Measurements from ENCODE around the gene SORCS1.

DNA sequence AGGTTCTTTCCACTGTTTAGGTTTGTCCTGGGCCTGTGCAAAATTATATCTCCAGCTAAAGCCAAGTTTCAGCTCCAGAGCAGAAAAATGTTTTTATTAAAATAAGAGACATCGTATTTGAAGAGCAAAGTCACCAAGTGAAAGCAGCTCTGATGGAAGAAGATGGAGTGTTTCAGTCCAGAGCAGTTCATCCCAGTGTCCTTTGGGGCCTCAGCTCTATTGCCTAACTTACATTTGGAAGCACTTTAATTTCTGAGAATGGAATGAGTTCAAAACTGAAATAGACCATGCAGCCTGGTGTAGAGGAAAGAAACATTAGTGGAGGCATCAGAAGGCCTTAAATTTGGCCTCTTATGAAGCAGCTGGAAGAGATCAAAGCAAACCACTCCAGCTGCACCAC is 545.2 kb downstream of the SORCS1 start:
- TF ChIP-seq, protein P1, sequence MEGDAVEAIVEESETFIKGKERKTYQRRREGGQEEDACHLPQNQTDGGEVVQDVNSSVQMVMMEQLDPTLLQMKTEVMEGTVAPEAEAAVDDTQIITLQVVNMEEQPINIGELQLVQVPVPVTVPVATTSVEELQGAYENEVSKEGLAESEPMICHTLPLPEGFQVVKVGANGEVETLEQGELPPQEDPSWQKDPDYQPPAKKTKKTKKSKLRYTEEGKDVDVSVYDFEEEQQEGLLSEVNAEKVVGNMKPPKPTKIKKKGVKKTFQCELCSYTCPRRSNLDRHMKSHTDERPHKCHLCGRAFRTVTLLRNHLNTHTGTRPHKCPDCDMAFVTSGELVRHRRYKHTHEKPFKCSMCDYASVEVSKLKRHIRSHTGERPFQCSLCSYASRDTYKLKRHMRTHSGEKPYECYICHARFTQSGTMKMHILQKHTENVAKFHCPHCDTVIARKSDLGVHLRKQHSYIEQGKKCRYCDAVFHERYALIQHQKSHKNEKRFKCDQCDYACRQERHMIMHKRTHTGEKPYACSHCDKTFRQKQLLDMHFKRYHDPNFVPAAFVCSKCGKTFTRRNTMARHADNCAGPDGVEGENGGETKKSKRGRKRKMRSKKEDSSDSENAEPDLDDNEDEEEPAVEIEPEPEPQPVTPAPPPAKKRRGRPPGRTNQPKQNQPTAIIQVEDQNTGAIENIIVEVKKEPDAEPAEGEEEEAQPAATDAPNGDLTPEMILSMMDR (IDR thresholded peaks at IDR 0.05) = no peak
- no peak for TF ChIP-seq POLR2A (IDR thresholded peaks at IDR 0.05)

All from right lobe of liver (tissue), 4 donors.